Liver (tissue), 9 donors: ENCODE results near the gene OTOR. TPM values are rescaled to one million over a fixed set of nuclear protein-coding genes. Genes with fewer than 3 reads are reported as not detected.

ENCODE experiments used
- DNase-seq: peaks from one replicate; pipeline ENCODE4 v3.0.0-alpha.2; 2017; ENCODE audit warnings: low spot score
- H3K27ac ChIP-seq, 2 donors: one replicate each; pipeline ENCODE4 v1.7.0; 2013; ENCODE audit warnings: inconsistent platforms in 2 of 2, low read length in 2 of 2, control low read depth in 1 of 2, low read depth in 1 of 2, mild to moderate bottlenecking in 1 of 2
- H3K27me3 ChIP-seq, 4 donors: one replicate each; pipeline versions ENCODE4 v1.6.1 to v1.7.0; 2013; ENCODE audit warnings: low read length in 3 of 4, inconsistent platforms in 1 of 4, mild to moderate bottlenecking in 1 of 4, moderate library complexity in 1 of 4; ENCODE audit not compliant: control insufficient read depth in 4 of 4, insufficient read depth in 4 of 4
- H3K36me3 ChIP-seq, 4 donors: one replicate each; pipeline versions ENCODE4 v1.6.1 to v1.7.0; 2013; ENCODE audit warnings: low read length in 3 of 4, mild to moderate bottlenecking in 3 of 4, low read depth in 1 of 4, moderate library complexity in 1 of 4; ENCODE audit not compliant: control insufficient read depth in 4 of 4, insufficient read depth in 3 of 4
- H3K4me1 ChIP-seq, 4 donors: one replicate each; pipeline versions ENCODE4 v1.6.1 to v1.7.0; 2013; ENCODE audit warnings: low read length in 3 of 4, mild to moderate bottlenecking in 3 of 4, moderate library complexity in 1 of 4; ENCODE audit not compliant: control insufficient read depth in 4 of 4, insufficient read depth in 4 of 4
- H3K4me3 ChIP-seq, 3 donors: one replicate each; pipeline versions ENCODE4 v1.6.1 to v1.7.0; 2013; ENCODE audit warnings: low read length in 3 of 3, control low read depth in 1 of 3, low read depth in 1 of 3, mild to moderate bottlenecking in 1 of 3
- H3K9ac ChIP-seq, 2 donors: one replicate each; pipeline ENCODE4 v1.7.0; 2013; ENCODE audit warnings: low read length in 2 of 2, mild to moderate bottlenecking in 2 of 2, moderate library complexity in 2 of 2, control low read depth in 1 of 2, low read depth in 1 of 2
- H3K9me3 ChIP-seq, 4 donors: one replicate each; pipeline versions ENCODE4 v1.6.1 to v1.7.0; 2013; ENCODE audit warnings: low read length in 3 of 4; ENCODE audit not compliant: control insufficient read depth in 4 of 4
- EGR1 ChIP-seq, 2 donors: IDR thresholded peaks; 2 replicates each; pipeline ENCODE4 v1.6.1; 2016 to 2018; ENCODE audit warnings: antibody characterized with exemption in 2 of 2, low read depth in 2 of 2
- FOXA2 ChIP-seq: IDR thresholded peaks from 2 replicates; pipeline ENCODE4 v1.6.1; 2016; ENCODE audit warnings: antibody characterized with exemption
- GABPA ChIP-seq, 2 donors: IDR thresholded peaks in 1 of 2; conservative IDR thresholded peaks in 1 of 2; 2 replicates each; pipeline ENCODE4 v1.6.1; 2016; ENCODE audit warnings: antibody characterized with exemption in 2 of 2, mild to moderate bottlenecking in 1 of 2, moderate library complexity in 1 of 2
- HNF4A ChIP-seq, 2 donors: conservative IDR thresholded peaks; 2 replicates each; pipeline ENCODE4 v1.6.1; 2016; ENCODE audit warnings: antibody characterized with exemption in 2 of 2, mild to moderate bottlenecking in 2 of 2
- HNF4G ChIP-seq: IDR thresholded peaks from 2 replicates; pipeline ENCODE4 v1.6.1; 2016; ENCODE audit warnings: antibody characterized with exemption
- SP1 ChIP-seq: IDR thresholded peaks from 2 replicates; pipeline ENCODE4 v1.6.1; 2018; ENCODE audit warnings: antibody characterized with exemption, mild to moderate bottlenecking
- TAF1 ChIP-seq: conservative IDR thresholded peaks from 2 replicates; pipeline ENCODE4 v1.6.1; 2016; ENCODE audit warnings: antibody characterized with exemption, mild to moderate bottlenecking
- YY1 ChIP-seq: IDR thresholded peaks from 2 replicates; pipeline ENCODE4 v1.6.1; 2016; ENCODE audit warnings: antibody characterized with exemption, mild to moderate bottlenecking
- WGBS: extraction: QIAGEN DNeasy Blood & Tissue Kit; methylation state at CpG from one replicate; pipeline ENCODE4 v1.1.7; 2013; 5-methylcytosine and 5-hydroxymethylcytosine counted together
- polyA plus RNA-seq, 2 donors: library from polyadenylated mRNA; stranded (reverse) in 1 of 2; unstranded in 1 of 2; fragments of 200-250 nt in 1 of 2; fragments of >200 nt in 1 of 2; fragmentation: Nextera tagmentation in 1 of 2; extraction: Ambion mirVana in 1 of 2; gene quantifications; one replicate each; pipeline versions ENCODE4 v1.2.1 to v1.2.3, GENCODE V29; 2013 to 2015
- total RNA-seq, 2 donors: library from RNA; depleted of rRNA; stranded (reverse); fragments of >200 nt; gene quantifications; one replicate each; pipeline ENCODE4 v1.2.3, GENCODE V29; 2014
- TF ChIP-seq, protein P1 (sequence below): IDR thresholded peaks from 2 replicates; pipeline ENCODE4 v1.6.1; 2016; ENCODE audit warnings: antibody characterized with exemption
- TF ChIP-seq, protein P2 (sequence below): fragments of 150-350 bp; IDR thresholded peaks from 2 replicates; pipeline ENCODE4 v1.5.1; 2017; ENCODE audit warnings: improper control_type of control experiment, low read depth, low read length; ENCODE audit not compliant: missing input control
- TF ChIP-seq, protein P3 (sequence below): IDR thresholded peaks from 2 replicates; pipeline ENCODE4 v1.6.1; 2016; ENCODE audit warnings: antibody characterized with exemption
- TF ChIP-seq, protein P4 (sequence below): IDR thresholded peaks from 2 replicates; pipeline ENCODE4 v1.6.1; 2016; ENCODE audit warnings: antibody characterized with exemption
- donor health status: healthy.
- donor health status: healthy.
- donor health status: healthy.
- donor health status: healthy.
- donor health status: healthy.

Gene OTOR
- total and polyA plus RNA-seq, 4 donors, result not detected

DNA sequence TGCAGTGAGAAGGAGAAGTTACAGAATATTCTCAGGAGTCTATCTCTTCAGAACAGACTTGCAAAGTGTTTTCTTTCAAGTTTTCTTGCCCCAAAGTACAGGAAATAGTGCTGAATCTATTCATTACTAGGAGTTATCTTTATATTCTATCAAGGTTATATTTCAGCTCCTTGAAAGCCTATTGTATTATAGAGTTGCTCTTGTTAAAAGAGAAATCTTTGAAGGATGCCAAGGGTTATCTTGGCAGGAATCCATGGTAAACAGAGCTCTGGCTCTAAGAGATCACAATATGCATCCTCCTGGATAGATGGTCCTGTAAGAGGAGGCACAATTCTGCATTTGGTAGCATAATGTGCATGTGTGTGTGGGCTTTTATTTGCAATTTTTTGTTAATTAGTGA, 39.6 kb upstream of the OTOR start:
- H3K9me3 ChIP-seq, result peaks cover 0 to 5% (median 0%) of the 10 kb centered on the region in 4 donors
- no peaks in the 10 kb centered on the region for H3K4me1 ChIP-seq
- TF ChIP-seq SP1 (no peak), EGR1 (IDR thresholded peaks at IDR 0.05; ENCODE audit: low read depth in 2 of 2) (no peak), HNF4A (conservative IDR thresholded peaks at IDR 0.05) (no peak), YY1 (no peak), FOXA2 (no peak), HNF4G (no peak)
- TF ChIP-seq, protein P1, sequence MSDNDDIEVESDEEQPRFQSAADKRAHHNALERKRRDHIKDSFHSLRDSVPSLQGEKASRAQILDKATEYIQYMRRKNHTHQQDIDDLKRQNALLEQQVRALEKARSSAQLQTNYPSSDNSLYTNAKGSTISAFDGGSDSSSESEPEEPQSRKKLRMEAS, result no peak
- H3K27me3 ChIP-seq, result peaks cover 0 to 8% (median 0%) of the 10 kb centered on the region in 4 donors
- H3K4me3 ChIP-seq, result no peak overlapping the region
- H3K9ac ChIP-seq, result no peak overlapping the region
- H3K27ac ChIP-seq, result no peak overlapping the region
- H3K36me3 ChIP-seq, result no peaks in the 10 kb centered on the region
- DNase-seq, result no peak

DNA sequence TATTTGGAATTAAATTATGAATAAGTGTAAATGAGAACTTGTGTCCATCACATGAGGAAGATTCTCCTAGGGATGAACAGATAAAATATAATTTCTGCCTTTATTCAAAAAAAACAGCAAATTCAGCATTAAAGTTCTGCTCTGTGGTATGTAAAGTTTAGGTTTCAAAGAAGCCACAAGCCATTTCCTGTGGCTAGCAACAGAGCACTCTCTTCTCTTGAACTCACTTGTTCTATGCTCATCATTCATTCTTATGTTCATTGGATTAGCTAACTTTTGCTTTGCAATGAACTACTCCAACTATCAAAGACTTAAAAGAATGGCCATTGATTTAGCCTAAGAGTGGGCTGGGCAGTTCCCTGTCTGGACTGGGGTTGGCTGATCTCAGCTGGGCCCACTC, 39.1 kb upstream of the OTOR start:
- no peaks in the 10 kb centered on the region for H3K4me1 ChIP-seq
- peaks cover 0 to 5% (median 0%) of the 10 kb centered on the region in 4 donors for H3K9me3 ChIP-seq
- no peak overlapping the region for H3K4me3 ChIP-seq
- H3K27ac ChIP-seq, result no peak overlapping the region
- TF ChIP-seq GABPA (IDR thresholded peaks at IDR 0.05 in 1 of 2, conservative IDR thresholded peaks at IDR 0.05 in 1 of 2), result no peak
- TF ChIP-seq, protein P2, sequence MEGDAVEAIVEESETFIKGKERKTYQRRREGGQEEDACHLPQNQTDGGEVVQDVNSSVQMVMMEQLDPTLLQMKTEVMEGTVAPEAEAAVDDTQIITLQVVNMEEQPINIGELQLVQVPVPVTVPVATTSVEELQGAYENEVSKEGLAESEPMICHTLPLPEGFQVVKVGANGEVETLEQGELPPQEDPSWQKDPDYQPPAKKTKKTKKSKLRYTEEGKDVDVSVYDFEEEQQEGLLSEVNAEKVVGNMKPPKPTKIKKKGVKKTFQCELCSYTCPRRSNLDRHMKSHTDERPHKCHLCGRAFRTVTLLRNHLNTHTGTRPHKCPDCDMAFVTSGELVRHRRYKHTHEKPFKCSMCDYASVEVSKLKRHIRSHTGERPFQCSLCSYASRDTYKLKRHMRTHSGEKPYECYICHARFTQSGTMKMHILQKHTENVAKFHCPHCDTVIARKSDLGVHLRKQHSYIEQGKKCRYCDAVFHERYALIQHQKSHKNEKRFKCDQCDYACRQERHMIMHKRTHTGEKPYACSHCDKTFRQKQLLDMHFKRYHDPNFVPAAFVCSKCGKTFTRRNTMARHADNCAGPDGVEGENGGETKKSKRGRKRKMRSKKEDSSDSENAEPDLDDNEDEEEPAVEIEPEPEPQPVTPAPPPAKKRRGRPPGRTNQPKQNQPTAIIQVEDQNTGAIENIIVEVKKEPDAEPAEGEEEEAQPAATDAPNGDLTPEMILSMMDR, result no peak
- no peak for TF ChIP-seq HNF4G
- TF ChIP-seq, protein P3, sequence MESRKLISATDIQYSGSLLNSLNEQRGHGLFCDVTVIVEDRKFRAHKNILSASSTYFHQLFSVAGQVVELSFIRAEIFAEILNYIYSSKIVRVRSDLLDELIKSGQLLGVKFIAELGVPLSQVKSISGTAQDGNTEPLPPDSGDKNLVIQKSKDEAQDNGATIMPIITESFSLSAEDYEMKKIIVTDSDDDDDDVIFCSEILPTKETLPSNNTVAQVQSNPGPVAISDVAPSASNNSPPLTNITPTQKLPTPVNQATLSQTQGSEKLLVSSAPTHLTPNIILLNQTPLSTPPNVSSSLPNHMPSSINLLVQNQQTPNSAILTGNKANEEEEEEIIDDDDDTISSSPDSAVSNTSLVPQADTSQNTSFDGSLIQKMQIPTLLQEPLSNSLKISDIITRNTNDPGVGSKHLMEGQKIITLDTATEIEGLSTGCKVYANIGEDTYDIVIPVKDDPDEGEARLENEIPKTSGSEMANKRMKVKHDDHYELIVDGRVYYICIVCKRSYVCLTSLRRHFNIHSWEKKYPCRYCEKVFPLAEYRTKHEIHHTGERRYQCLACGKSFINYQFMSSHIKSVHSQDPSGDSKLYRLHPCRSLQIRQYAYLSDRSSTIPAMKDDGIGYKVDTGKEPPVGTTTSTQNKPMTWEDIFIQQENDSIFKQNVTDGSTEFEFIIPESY, result no peak
- no peak for DNase-seq
- H3K27me3 ChIP-seq, result peaks cover 0 to 8% (median 0%) of the 10 kb centered on the region in 4 donors
- no peak overlapping the region for H3K9ac ChIP-seq
- no peaks in the 10 kb centered on the region for H3K36me3 ChIP-seq

DNA sequence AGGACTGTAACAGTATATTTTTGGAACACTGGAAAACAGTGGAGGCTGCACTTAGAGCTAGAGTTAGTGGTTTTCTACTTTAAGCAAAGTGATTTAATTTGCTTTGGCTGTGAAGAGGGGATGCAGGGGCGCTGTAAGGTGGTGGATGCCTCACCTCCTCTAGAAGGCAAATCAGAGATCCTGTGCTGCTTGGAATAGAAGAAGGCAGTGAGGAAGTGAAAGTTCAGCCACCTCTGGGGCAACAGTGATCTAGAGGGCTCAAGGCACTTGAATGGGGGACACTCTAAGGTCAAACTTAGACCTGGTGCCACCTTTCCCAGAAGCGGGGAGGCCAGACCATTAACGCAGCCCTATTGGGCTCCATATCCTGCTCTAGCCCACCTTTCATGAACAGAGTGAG, 37.4 kb upstream of the OTOR start:
- no peak for DNase-seq
- H3K36me3 ChIP-seq, result no peaks in the 10 kb centered on the region
- H3K4me3 ChIP-seq, result no peak overlapping the region
- H3K9me3 ChIP-seq, result peaks cover 0 to 4% (median 0%) of the 10 kb centered on the region in 4 donors
- H3K27me3 ChIP-seq, result peaks cover 0 to 8% (median 0%) of the 10 kb centered on the region in 4 donors
- 88% methylated on average over 3 of the region's 3 CpGs for WGBS
- no peak overlapping the region for H3K27ac ChIP-seq
- TF ChIP-seq, protein P1, result no peak
- no peak for TF ChIP-seq YY1
- TF ChIP-seq, protein P3, result no peak
- no peak for TF ChIP-seq TAF1
- TF ChIP-seq, protein P4, sequence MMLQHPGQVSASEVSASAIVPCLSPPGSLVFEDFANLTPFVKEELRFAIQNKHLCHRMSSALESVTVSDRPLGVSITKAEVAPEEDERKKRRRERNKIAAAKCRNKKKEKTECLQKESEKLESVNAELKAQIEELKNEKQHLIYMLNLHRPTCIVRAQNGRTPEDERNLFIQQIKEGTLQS, result no peak
- H3K9ac ChIP-seq, result no peak overlapping the region
- no peaks in the 10 kb centered on the region for H3K4me1 ChIP-seq
